H9 (cell line): ENCODE measurements around the gene CMTM2. TPM values are rescaled to one million over a fixed set of nuclear protein-coding genes. Genes with fewer than 3 reads are reported as not detected.
A peak's percentile ranks its signal among the peaks of the same experiment; 100 is the strongest.

ENCODE experiments used
- DNase-seq: peaks from one replicate; pipeline ENCODE4 v3.0.0-alpha.2; 2017
- H2AFZ ChIP-seq: one replicate; pipeline ENCODE4 v1.6.1; 2013; ENCODE audit warnings: mild to moderate bottlenecking, low read length, control low read depth, moderate library complexity
- H2AK5ac ChIP-seq: 2 replicates; pipeline ENCODE4 v1.6.1; 2013; ENCODE audit warnings: low read length, control low read depth, mixed read lengths; ENCODE audit not compliant: insufficient read length
- H2BK120ac ChIP-seq: one replicate; pipeline ENCODE4 v1.6.1; 2013; ENCODE audit warnings: low read depth, mild to moderate bottlenecking, low read length, control low read depth, inconsistent platforms; ENCODE audit not compliant: poor library complexity, severe bottlenecking
- H2BK12ac ChIP-seq: 2 replicates; pipeline ENCODE4 v1.6.1; 2013; ENCODE audit warnings: low read length, control low read depth, mixed read lengths, low read depth; ENCODE audit not compliant: insufficient read length
- H2BK15ac ChIP-seq: 2 replicates; pipeline ENCODE4 v1.6.1; 2013; ENCODE audit warnings: low read depth, low read length, control low read depth
- H2BK20ac ChIP-seq: one replicate; pipeline ENCODE4 v1.6.1; 2013; ENCODE audit warnings: low read depth, mild to moderate bottlenecking, low read length, control low read depth, inconsistent platforms; ENCODE audit not compliant: poor library complexity, severe bottlenecking
- H2BK5ac ChIP-seq: 2 replicates; pipeline ENCODE4 v1.6.1; 2013; ENCODE audit warnings: low read length, control low read depth, mixed read lengths; ENCODE audit not compliant: insufficient read length
- H3K14ac ChIP-seq: 2 replicates; pipeline ENCODE4 v1.6.1; 2013; ENCODE audit warnings: low read length, control low read depth; ENCODE audit not compliant: insufficient read depth
- H3K18ac ChIP-seq: 2 replicates; pipeline ENCODE4 v1.6.1; 2013; ENCODE audit warnings: low read depth, mild to moderate bottlenecking, mixed read lengths, low read length, control low read depth; ENCODE audit not compliant: insufficient read length
- H3K23ac ChIP-seq: 2 replicates; pipeline ENCODE4 v1.6.1; 2013; ENCODE audit warnings: low read length, control low read depth, mixed read lengths, low read depth; ENCODE audit not compliant: insufficient read length
- H3K23me2 ChIP-seq: 2 replicates; pipeline ENCODE4 v1.6.1; 2013; ENCODE audit warnings: low read depth, mild to moderate bottlenecking, mixed read lengths, low read length, control low read depth; ENCODE audit not compliant: insufficient read length, poor library complexity, severe bottlenecking
- H3K27ac ChIP-seq: 2 replicates; pipeline ENCODE4 v1.5.1; 2013; ENCODE audit warnings: low read length, control low read depth, mixed read lengths, low read depth; ENCODE audit not compliant: insufficient read length
- H3K27me3 ChIP-seq: 2 replicates; pipeline ENCODE4 v1.6.1; 2013; ENCODE audit warnings: low read length, control low read depth, inconsistent platforms; ENCODE audit not compliant: insufficient read depth
- H3K4ac ChIP-seq: 2 replicates; pipeline ENCODE4 v1.6.1; 2013; ENCODE audit warnings: low read depth, mild to moderate bottlenecking, control low read depth, inconsistent platforms, low read length, moderate library complexity
- H3K4me1 ChIP-seq: 2 replicates; pipeline ENCODE4 v1.6.1; 2013; ENCODE audit warnings: low read length, control low read depth, inconsistent platforms; ENCODE audit not compliant: insufficient read depth
- H3K4me2 ChIP-seq: 2 replicates; pipeline ENCODE4 v1.6.1; 2013; ENCODE audit warnings: low read length, control low read depth, mixed read lengths; ENCODE audit not compliant: insufficient read length, insufficient read depth
- H3K56ac ChIP-seq: 2 replicates; pipeline ENCODE4 v1.6.1; 2013; ENCODE audit warnings: low read depth, mild to moderate bottlenecking, mixed read lengths, low read length, control low read depth; ENCODE audit not compliant: insufficient read length
- H3K79me1 ChIP-seq: 2 replicates; pipeline ENCODE4 v1.6.1; 2013; ENCODE audit warnings: low read depth, mild to moderate bottlenecking, moderate library complexity, low read length, control low read depth, inconsistent platforms; ENCODE audit not compliant: insufficient read depth, poor library complexity, severe bottlenecking
- H3K79me2 ChIP-seq: 2 replicates; pipeline ENCODE4 v1.6.1; 2013; ENCODE audit warnings: low read length, control low read depth, inconsistent platforms; ENCODE audit not compliant: insufficient read depth
- H3K9ac ChIP-seq: 2 replicates; pipeline ENCODE4 v1.6.1; 2013; ENCODE audit warnings: low read length, control low read depth, mixed read lengths; ENCODE audit not compliant: insufficient read length; ENCODE audit errors: extremely low read depth
- H3K9me3 ChIP-seq: one replicate; pipeline ENCODE4 v1.6.1; 2013; ENCODE audit warnings: low read depth, low read length, inconsistent platforms; ENCODE audit not compliant: control insufficient read depth
- H3T11ph ChIP-seq: one replicate; pipeline ENCODE4 v1.6.1; 2013; ENCODE audit warnings: mild to moderate bottlenecking, low read length, control low read depth, inconsistent platforms
- H4K20me1 ChIP-seq: one replicate; pipeline ENCODE4 v1.6.1; 2013; ENCODE audit not compliant: control insufficient read depth, insufficient read length, insufficient read depth
- H4K5ac ChIP-seq: 2 replicates; pipeline ENCODE4 v1.6.1; 2013; ENCODE audit warnings: low read depth, mild to moderate bottlenecking, mixed read lengths, low read length, control low read depth; ENCODE audit not compliant: insufficient read length
- H4K8ac ChIP-seq: replicated peaks from 2 replicates; pipeline ENCODE4 v1.6.1; 2013; ENCODE audit warnings: low read length, control low read depth, mixed read lengths, low read depth; ENCODE audit not compliant: insufficient read length
- H4K91ac ChIP-seq: 2 replicates; pipeline ENCODE4 v1.6.1; 2013; ENCODE audit warnings: low read depth, mild to moderate bottlenecking, moderate library complexity, mixed read lengths, low read length, control low read depth; ENCODE audit not compliant: insufficient read length
- H3K27ac Mint-ChIP-seq, 3 experiments: 2 replicates in 2 of 3; 3 replicates in 1 of 3; pipeline ENCODE4 v1.8.0; 2020 to 2021; ENCODE audit warnings: mixed read lengths in 3 of 3, mild to moderate bottlenecking in 1 of 3, moderate library complexity in 1 of 3
- H3K27me3 Mint-ChIP-seq: 2 replicates; pipeline ENCODE4 v1.8.0; 2021; ENCODE audit warnings: low read depth, mild to moderate bottlenecking, moderate library complexity, mixed read lengths
- H3K36me3 Mint-ChIP-seq, 3 experiments: 2 replicates in 2 of 3; 3 replicates in 1 of 3; pipeline ENCODE4 v1.8.0; 2020 to 2021; ENCODE audit warnings: low read depth in 3 of 3, mixed read lengths in 3 of 3; ENCODE audit not compliant: insufficient read depth in 1 of 3
- H3K4me1 Mint-ChIP-seq, 2 experiments: 2 replicates each; pipeline ENCODE4 v1.8.0; 2020; ENCODE audit warnings: mixed read lengths in 2 of 2
- H3K4me3 Mint-ChIP-seq, 2 experiments: 2 replicates in 1 of 2; 3 replicates in 1 of 2; pipeline ENCODE4 v1.8.0; 2020 to 2021; ENCODE audit warnings: mild to moderate bottlenecking in 2 of 2, mixed read lengths in 2 of 2, moderate library complexity in 1 of 2
- H3K9me3 Mint-ChIP-seq, 2 experiments: 2 replicates in 1 of 2; 3 replicates in 1 of 2; pipeline ENCODE4 v1.8.0; 2020; ENCODE audit warnings: mild to moderate bottlenecking in 2 of 2, mixed read lengths in 2 of 2, moderate library complexity in 1 of 2
- CTCF ChIP-seq: fragments of 200-600 bp; sonication (generic); conservative IDR thresholded peaks from 3 replicates; pipeline ENCODE4 v1.8.0; 2021; ENCODE audit warnings: antibody characterized with exemption, mild to moderate bottlenecking
- WGBS: extraction: QIAGEN DNeasy Blood & Tissue Kit; methylation state at CpG from one replicate; pipeline ENCODE4 v1.1.7; 2013; ENCODE audit warnings: missing lambda C conversion rate, low lambda C conversion rate, mixed read lengths; ENCODE audit not compliant: insufficient read length; ENCODE audit errors: extremely low coverage; 5-methylcytosine and 5-hydroxymethylcytosine counted together
- total RNA-seq: library from RNA; stranded (reverse); gene quantifications from 2 replicates; pipeline ENCODE4 v1.2.1, GENCODE V29; 2021

CMTM2 gene
- total RNA-seq, 1 experiment from 2014 or later = not detected

GRCh38 chr16:66616169-66616568 lies 36.9 kb downstream of the CMTM2 start:
- H4K91ac ChIP-seq = no peak overlapping the region
- H2BK20ac ChIP-seq = no peak overlapping the region
- H3K56ac ChIP-seq = no peak overlapping the region
- no peaks in the 10 kb centered on the region for H3K79me1 ChIP-seq
- no peak overlapping the region for H4K8ac ChIP-seq
- H3K27ac ChIP-seq = no peak overlapping the region
- no peak overlapping the region for H3K23ac ChIP-seq
- no peaks in the 10 kb centered on the region for H3K79me2 ChIP-seq
- Mint-ChIP-seq H3K9me3 (no peaks in the 10 kb centered on the region; a peak in 1 of 5 replicates), H3K27me3 (no peaks in the 10 kb centered on the region), H3K4me3 (no peak overlapping the region), H3K27ac (peak overlapping the region in 1 of 3 experiments; percentile 95; a peak in 2 of 7 replicates), H3K36me3 (peaks cover 36 to 71% (median 68%) of the 10 kb centered on the region in 3 experiments), H3K4me1 (peaks cover 43 to 45% of the 10 kb centered on the region in 2 experiments)
- H3K27me3 ChIP-seq = no peaks in the 10 kb centered on the region
- no peak overlapping the region for H3K14ac ChIP-seq
- H3K18ac ChIP-seq = no peak overlapping the region
- no peak overlapping the region for H2BK15ac ChIP-seq
- H3K9ac ChIP-seq = no peak overlapping the region
- peaks cover 9% of the 10 kb centered on the region; the same call in 1 of the 2 replicates for H3K4me1 ChIP-seq
- no peaks in the 10 kb centered on the region for H3K9me3 ChIP-seq
- no peaks in the 10 kb centered on the region for H3K23me2 ChIP-seq
- no peak for TF ChIP-seq CTCF
- no peaks in the 10 kb centered on the region for H4K20me1 ChIP-seq
- no peak for DNase-seq
- no peak overlapping the region for H3K4me2 ChIP-seq
- WGBS = no CpG with 5 or more reads among the region's 4 CpGs
- H2AFZ ChIP-seq = no peak overlapping the region
- no peak overlapping the region for H2BK12ac ChIP-seq
- H3K4ac ChIP-seq = no peak overlapping the region
- H2BK120ac ChIP-seq = no peak overlapping the region
- H2AK5ac ChIP-seq = no peak overlapping the region
- no peak overlapping the region for H3T11ph ChIP-seq
- no peak overlapping the region for H4K5ac ChIP-seq
- H2BK5ac ChIP-seq = no peak overlapping the region
